Astrocyte of the cerebellum (primary cell): ENCODE data around the gene ZNF839.

Experiments used
- DNase-seq: peaks from one replicate; pipeline ENCODE4 v3.0.0-alpha.2; 2011; ENCODE audit warnings: low read depth
- H3K4me3 ChIP-seq: 2 replicates; pipeline ENCODE4 v1.5.1; 2011; ENCODE audit warnings: mild to moderate bottlenecking, low read depth, low read length, moderate library complexity
- CTCF ChIP-seq: IDR thresholded peaks from 2 replicates; pipeline ENCODE4 v1.5.1; 2012; ENCODE audit warnings: low read length, low read depth, moderate library complexity, mild to moderate bottlenecking; ENCODE audit errors: missing control alignments
- in situ Hi-C: cut with HindIII; loops from 2 replicates; pipeline ENCODE4 v1.10.0; 2017; ENCODE audit warnings: low sequenced_read_pairs

Gene ZNF839

GRCh38 chr14:102389246-102389645 is 69.7 kb downstream of the ZNF839 start:
- in situ Hi-C loops: no loop called here
- no peak for TF ChIP-seq CTCF
- H3K4me3 ChIP-seq: no peak overlapping the region
- DNase-seq: no peak

GRCh38 chr14:102390064-102390855 is 70.7 kb downstream of the ZNF839 start:
- in situ Hi-C loops: no loop called here
- DNase-seq: peak; percentile 32
- H3K4me3 ChIP-seq: no peak overlapping the region
- no peak for TF ChIP-seq CTCF
